HEK293 (cell line): Measurements from ENCODE around the gene STC2.
A peak's percentile ranks its signal among the peaks of the same experiment; 100 is the strongest.

ENCODE experiments used
- CTCF ChIA-PET: fragments of 350-600 bp; formaldehyde crosslinking; extraction: SDS; loops from one replicate; lab custom pipeline; 2021; ENCODE audit warnings: antibody characterized with exemption; lab: Yijun Ruan, JAX
- POLR2A ChIA-PET: fragments of 300-600 bp; formaldehyde crosslinking; extraction: SDS; loops from one replicate; lab custom pipeline; 2020; ENCODE audit warnings: antibody characterized with exemption, inconsistent platforms; lab: Yijun Ruan, JAX
- H3K27ac ChIP-seq: fragments of 200-500 bp; sonication (Bioruptor generic); 2 replicates; pipeline ENCODE4 v1.5.1; 2014; ENCODE audit warnings: low read depth, low read length, control low read depth, inconsistent platforms; ENCODE audit errors: extremely low read depth
- H3K36me3 ChIP-seq, 2 experiments: fragments of 200-500 bp in 1 of 2; sonication (Bioruptor generic) in 1 of 2; 1 replicate in 1 of 2; 2 replicates in 1 of 2; pipeline ENCODE4 v1.5.1; 2014 to 2017; ENCODE audit warnings: inconsistent platforms in 2 of 2, low read length in 2 of 2; ENCODE audit not compliant: control insufficient read depth in 2 of 2, insufficient read depth in 1 of 2
- H3K4me1 ChIP-seq: fragments of 200-500 bp; sonication (Bioruptor generic); 2 replicates; pipeline ENCODE4 v1.5.1; 2014; ENCODE audit warnings: mild to moderate bottlenecking, low read length, inconsistent platforms; ENCODE audit not compliant: control insufficient read depth, insufficient read depth
- H3K4me3 ChIP-seq: 2 replicates; pipeline ENCODE4 v1.5.1; 2011; ENCODE audit warnings: low read depth, mild to moderate bottlenecking, control low read depth, low read length, moderate library complexity
- H3K9me3 ChIP-seq: fragments of 200-500 bp; sonication (Bioruptor generic); 2 replicates; pipeline ENCODE4 v1.5.1; 2014; ENCODE audit warnings: low read depth, low read length, inconsistent platforms; ENCODE audit not compliant: control insufficient read depth, insufficient read depth
- FEZF1 ChIP-seq: fragments of 450-650 bp; formaldehyde crosslinking; IDR thresholded peaks from 2 replicates; pipeline ENCODE4 v1.5.1; 2016; ENCODE audit warnings: missing biosample characterization, missing genetic modification characterization
- GLI4 ChIP-seq: fragments of 450-650 bp; formaldehyde crosslinking; IDR thresholded peaks from 2 replicates; pipeline ENCODE4 v1.5.1; 2016; ENCODE audit warnings: missing biosample characterization, missing genetic modification characterization
- IKZF3 ChIP-seq: fragments of 450-650 bp; IDR thresholded peaks from 2 replicates; pipeline ENCODE4 v1.5.0; 2018; ENCODE audit warnings: missing biosample characterization, mild to moderate bottlenecking, missing genetic modification characterization, moderate library complexity
- KLF1 ChIP-seq: fragments of 450-650 bp; formaldehyde crosslinking; IDR thresholded peaks from 2 replicates; pipeline ENCODE4 v1.5.1; 2016; ENCODE audit warnings: missing biosample characterization, missing genetic modification characterization
- OVOL3 ChIP-seq: fragments of 450-650 bp; formaldehyde crosslinking; IDR thresholded peaks from 2 replicates; pipeline ENCODE4 v1.5.1; 2016; ENCODE audit warnings: missing biosample characterization, missing genetic modification characterization
- PRDM10 ChIP-seq: fragments of 450-650 bp; formaldehyde crosslinking; IDR thresholded peaks from 2 replicates; pipeline ENCODE4 v1.5.1; 2016; ENCODE audit warnings: missing biosample characterization, missing genetic modification characterization
- SP7 ChIP-seq: fragments of 450-650 bp; formaldehyde crosslinking; IDR thresholded peaks from 2 replicates; pipeline ENCODE4 v1.5.1; 2016; ENCODE audit warnings: missing biosample characterization, missing genetic modification characterization
- TCF7L2 ChIP-seq: IDR thresholded peaks from 2 replicates; pipeline ENCODE4 v1.6.1; 2011; ENCODE audit warnings: low read depth, mild to moderate bottlenecking, inconsistent platforms, low read length, moderate library complexity, borderline replicate concordance
- ZBTB49 ChIP-seq: fragments of 450-650 bp; formaldehyde crosslinking; IDR thresholded peaks from 2 replicates; pipeline ENCODE4 v1.5.1; 2016; ENCODE audit warnings: missing biosample characterization, missing genetic modification characterization, low read depth
- ZNF175 ChIP-seq: fragments of 450-650 bp; formaldehyde crosslinking; IDR thresholded peaks from 2 replicates; pipeline ENCODE4 v1.5.1; 2016; ENCODE audit warnings: missing biosample characterization, missing genetic modification characterization
- ZNF302 ChIP-seq: fragments of 450-650 bp; formaldehyde crosslinking; IDR thresholded peaks from 2 replicates; pipeline ENCODE4 v1.5.1; 2016; ENCODE audit warnings: missing biosample characterization, missing genetic modification characterization, low read depth
- ZNF311 ChIP-seq: fragments of 450-650 bp; formaldehyde crosslinking; IDR thresholded peaks from 2 replicates; pipeline ENCODE4 v1.5.1; 2017; ENCODE audit warnings: missing biosample characterization, missing genetic modification characterization, borderline replicate concordance
- ZNF473 ChIP-seq: fragments of 450-650 bp; formaldehyde crosslinking; IDR thresholded peaks from 2 replicates; pipeline ENCODE4 v1.5.1; 2017; ENCODE audit warnings: missing biosample characterization, missing genetic modification characterization
- ZNF626 ChIP-seq: fragments of 450-650 bp; sonication (Bioruptor Pico); formaldehyde crosslinking; IDR thresholded peaks from 2 replicates; pipeline ENCODE4 v1.5.1; 2018; ENCODE audit warnings: missing biosample characterization, missing genetic modification characterization, inconsistent platforms
- ZNF629 ChIP-seq: fragments of 450-650 bp; formaldehyde crosslinking; IDR thresholded peaks from 2 replicates; pipeline ENCODE4 v1.5.1; 2017; ENCODE audit warnings: missing biosample characterization, missing genetic modification characterization
- ZNF664 ChIP-seq: fragments of 450-650 bp; formaldehyde crosslinking; IDR thresholded peaks from 2 replicates; pipeline ENCODE4 v1.5.1; 2016; ENCODE audit warnings: missing biosample characterization, missing genetic modification characterization
- ZNF777 ChIP-seq: fragments of 450-650 bp; formaldehyde crosslinking; IDR thresholded peaks from 2 replicates; pipeline ENCODE4 v1.5.1; 2017; ENCODE audit warnings: missing biosample characterization, missing genetic modification characterization, borderline replicate concordance
- ZSCAN30 ChIP-seq: fragments of 450-650 bp; IDR thresholded peaks from 2 replicates; pipeline ENCODE4 v1.5.1; 2018; ENCODE audit warnings: missing biosample characterization, mild to moderate bottlenecking, missing genetic modification characterization, moderate library complexity
- ZSCAN5A ChIP-seq: fragments of 450-650 bp; formaldehyde crosslinking; IDR thresholded peaks from 2 replicates; pipeline ENCODE4 v1.5.1; 2016; ENCODE audit warnings: missing biosample characterization, missing genetic modification characterization
- TF ChIP-seq, protein P1 (sequence below): fragments of 450-650 bp; formaldehyde crosslinking; IDR thresholded peaks from 2 replicates; pipeline ENCODE4 v1.5.1; 2016; ENCODE audit warnings: missing biosample characterization, missing genetic modification characterization
- TF ChIP-seq, protein P2 (sequence below): fragments of 450-650 bp; formaldehyde crosslinking; IDR thresholded peaks from 2 replicates; pipeline ENCODE4 v1.5.1; 2016; ENCODE audit warnings: missing biosample characterization, missing genetic modification characterization

Gene STC2

DNA sequence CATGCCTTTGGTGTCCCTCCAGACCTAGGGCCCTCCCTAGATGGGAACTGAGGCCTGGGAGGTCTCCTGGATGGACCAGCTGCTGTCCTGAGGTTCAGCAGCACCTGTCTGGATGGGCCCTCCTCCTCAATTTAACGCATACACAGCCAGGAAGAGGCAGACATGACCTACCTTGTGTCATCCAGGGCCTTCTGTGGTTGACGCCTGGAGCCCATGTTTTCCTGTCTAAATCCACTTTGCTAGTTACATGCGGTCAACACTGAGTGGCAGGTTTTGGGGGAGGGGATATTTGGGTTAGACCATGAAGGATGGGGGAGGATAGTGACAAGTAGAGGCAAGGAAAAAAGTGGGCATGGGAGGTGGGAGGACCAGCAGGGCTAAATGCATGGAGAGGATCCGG is 3.1 kb upstream of the STC2 start (continued):
- TF ChIP-seq ZBTB49, result no peak
- no peak for TF ChIP-seq SP7 (tag by site-specific recombination)
- no peak for TF ChIP-seq ZNF473 (tag by site-specific recombination)
- TF ChIP-seq ZSCAN30, result no peak
- TF ChIP-seq ZNF175 (tag by site-specific recombination), result no peak
- peak; percentile 90 for TF ChIP-seq PRDM10 (tag by site-specific recombination)
- TF ChIP-seq IKZF3 (tag by site-specific recombination), result peak; percentile 40
- TF ChIP-seq, all 188 proteins: peak for 3

GRCh38 chr5:173330338-173331206 is 2.4 kb upstream of the STC2 start:
- POLR2A ChIA-PET, result interaction anchor here (0.9 to 6.2 kb wide), 4 partner anchors 13 to 87 kb away, joined by 8 to 134 read pairs (median 50); no protein-coding TSS in a partner anchor
- H3K36me3 ChIP-seq, result peaks cover 0 to 3% of the 10 kb centered on the region in 2 experiments; a peak in 2 of 3 replicates
- no peaks in the 10 kb centered on the region for H3K4me1 ChIP-seq
- TF ChIP-seq ZNF311, result no peak
- TF ChIP-seq ZNF302 (tag by site-specific recombination), result no peak
- no peak for TF ChIP-seq KLF1 (tag by site-specific recombination)
- 0 out of 2 replicates have a peak, but pooled peaks have one; percentile 1 for TF ChIP-seq TCF7L2
- TF ChIP-seq, protein P1, sequence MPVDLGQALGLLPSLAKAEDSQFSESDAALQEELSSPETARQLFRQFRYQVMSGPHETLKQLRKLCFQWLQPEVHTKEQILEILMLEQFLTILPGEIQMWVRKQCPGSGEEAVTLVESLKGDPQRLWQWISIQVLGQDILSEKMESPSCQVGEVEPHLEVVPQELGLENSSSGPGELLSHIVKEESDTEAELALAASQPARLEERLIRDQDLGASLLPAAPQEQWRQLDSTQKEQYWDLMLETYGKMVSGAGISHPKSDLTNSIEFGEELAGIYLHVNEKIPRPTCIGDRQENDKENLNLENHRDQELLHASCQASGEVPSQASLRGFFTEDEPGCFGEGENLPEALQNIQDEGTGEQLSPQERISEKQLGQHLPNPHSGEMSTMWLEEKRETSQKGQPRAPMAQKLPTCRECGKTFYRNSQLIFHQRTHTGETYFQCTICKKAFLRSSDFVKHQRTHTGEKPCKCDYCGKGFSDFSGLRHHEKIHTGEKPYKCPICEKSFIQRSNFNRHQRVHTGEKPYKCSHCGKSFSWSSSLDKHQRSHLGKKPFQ, result no peak
- no peak for TF ChIP-seq GLI4
- TF ChIP-seq OVOL3 (tag by site-specific recombination), result no peak
- no peak for TF ChIP-seq ZNF629 (tag by site-specific recombination)
- TF ChIP-seq ZNF664 (tag by site-specific recombination), result 0 out of 2 replicates have a peak, but pooled peaks have one; percentile 9
- no peak for TF ChIP-seq ZBTB49
- no peak for TF ChIP-seq ZSCAN5A (tag by site-specific recombination)
- TF ChIP-seq ZNF626, result no peak
- TF ChIP-seq FEZF1 (tag by site-specific recombination), result no peak
- TF ChIP-seq, protein P2, sequence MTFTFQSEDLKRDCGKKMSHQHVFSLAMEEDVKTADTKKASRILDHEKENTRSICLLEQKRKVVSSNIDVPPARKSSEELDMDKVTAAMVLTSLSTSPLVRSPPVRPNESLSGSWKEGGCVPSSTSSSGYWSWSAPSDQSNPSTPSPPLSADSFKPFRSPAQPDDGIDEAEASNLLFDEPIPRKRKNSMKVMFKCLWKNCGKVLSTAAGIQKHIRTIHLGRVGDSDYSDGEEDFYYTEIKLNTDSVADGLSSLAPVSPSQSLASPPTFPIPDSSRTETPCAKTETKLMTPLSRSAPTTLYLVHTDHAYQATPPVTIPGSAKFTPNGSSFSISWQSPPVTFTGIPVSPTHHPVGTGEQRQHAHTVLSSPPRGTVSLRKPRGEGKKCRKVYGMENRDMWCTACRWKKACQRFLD, result no peak
- no peak for TF ChIP-seq ZNF777 (tag by site-specific recombination)
- H3K9me3 ChIP-seq, result no peaks in the 10 kb centered on the region
- no peak overlapping the region for H3K4me3 ChIP-seq
- CTCF ChIA-PET, result interaction anchor here (1.1 to 7.8 kb wide), 10 partner anchors 11 to 623 kb away, joined by 3 to 212 read pairs (median 6); no protein-coding TSS in a partner anchor
- peak overlapping the region; percentile 88; the same call in 1 of the 2 replicates for H3K27ac ChIP-seq
